ENCODE data around the gene ING2. TPM values are rescaled to one million over a fixed set of nuclear protein-coding genes. Genes with fewer than 3 reads are reported as not detected.
"Not testable (repeated sequence)": the region's sequence is repeated elsewhere in the genome, so short reads cannot be mapped to it uniquely, and the experiment has no call there.

The ING2 gene
- total and polyA plus RNA-seq, 4 donors, result 3.9 to 8.8 (median 5.1) TPM

DNA sequence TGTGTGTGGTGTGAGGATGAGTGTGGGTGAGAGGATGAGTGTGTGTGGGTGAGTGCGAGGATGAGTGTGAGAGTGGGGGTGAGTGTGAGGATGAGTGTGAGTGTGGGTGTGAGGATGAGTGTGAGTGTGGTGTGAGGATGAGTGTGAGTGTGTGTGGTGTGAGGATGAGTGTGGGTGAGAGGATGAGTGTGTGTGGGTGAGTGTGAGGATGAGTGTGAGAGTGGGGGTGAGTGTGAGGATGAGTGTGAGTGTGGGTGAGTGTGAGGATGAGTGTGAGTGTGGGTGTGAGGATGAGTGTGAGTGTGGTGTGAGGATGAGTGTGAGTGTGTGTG, 48.3 kb downstream of the ING2 start:
- not testable (repeated sequence) for H3K4me3 ChIP-seq (ENCODE audit: low read depth in 1 of 3, low read length in 3 of 3); H3K4me1 ChIP-seq (ENCODE audit: control insufficient read depth in 4 of 4, insufficient read depth in 4 of 4, low read length in 3 of 4)

DNA sequence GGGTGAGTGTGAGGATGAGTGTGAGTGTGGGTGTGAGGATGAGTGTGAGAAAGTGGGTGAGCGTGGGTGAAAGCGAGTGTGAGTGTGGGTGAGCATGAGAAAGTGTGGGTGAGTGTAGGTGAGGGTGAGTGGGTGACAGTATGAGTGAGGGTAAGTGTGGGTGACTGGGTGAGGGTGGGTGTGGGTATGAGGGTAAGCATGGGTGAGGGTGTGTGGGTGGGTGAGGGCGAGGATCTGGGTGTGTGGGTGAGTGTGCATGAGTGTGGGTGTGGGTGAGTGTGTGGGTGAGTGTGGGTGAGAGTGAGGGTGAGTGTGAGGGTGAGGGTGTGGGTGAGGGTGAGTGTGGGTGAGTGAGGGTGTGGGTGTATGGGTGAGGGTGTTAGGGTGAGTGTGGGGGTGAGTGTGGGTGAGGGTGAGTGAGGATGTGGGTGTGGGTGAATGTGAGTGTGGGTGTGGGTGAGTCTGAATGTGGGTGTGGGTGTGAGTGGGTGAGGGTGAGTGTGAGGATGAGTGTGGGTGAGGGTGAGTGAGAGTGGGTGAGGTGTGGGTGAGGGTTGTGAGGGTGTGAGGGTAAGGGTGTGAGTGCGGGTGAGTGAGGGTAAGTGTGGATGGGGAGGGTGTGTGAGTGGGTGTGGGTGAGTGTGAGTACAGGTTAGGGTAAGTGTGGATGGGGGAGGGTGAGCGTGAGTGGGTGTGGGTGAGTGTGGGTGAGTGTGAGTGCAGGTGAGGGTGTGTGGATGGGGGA, 48.9 kb downstream of the ING2 start:
- no peak for DNase-seq (ENCODE audit: low spot score)
- no peaks in the 10 kb centered on the region for H3K4me1 ChIP-seq (ENCODE audit: control insufficient read depth in 4 of 4, insufficient read depth in 4 of 4, low read length in 3 of 4)
- no peak overlapping the region for H3K4me3 ChIP-seq (ENCODE audit: low read depth in 1 of 3, low read length in 3 of 3)
- 83% methylated on average over 5 of the region's 5 CpGs for WGBS
- TF ChIP-seq FOXA2 (IDR thresholded peaks at IDR 0.05) (no peak), FOXA1 (IDR thresholded peaks at IDR 0.05) (no peak), GABPA (IDR thresholded peaks at IDR 0.05 in 1 of 2, conservative IDR thresholded peaks at IDR 0.05 in 1 of 2) (no peak), NR2F2 (IDR thresholded peaks at IDR 0.05) (no peak)
- TF ChIP-seq, protein P1, sequence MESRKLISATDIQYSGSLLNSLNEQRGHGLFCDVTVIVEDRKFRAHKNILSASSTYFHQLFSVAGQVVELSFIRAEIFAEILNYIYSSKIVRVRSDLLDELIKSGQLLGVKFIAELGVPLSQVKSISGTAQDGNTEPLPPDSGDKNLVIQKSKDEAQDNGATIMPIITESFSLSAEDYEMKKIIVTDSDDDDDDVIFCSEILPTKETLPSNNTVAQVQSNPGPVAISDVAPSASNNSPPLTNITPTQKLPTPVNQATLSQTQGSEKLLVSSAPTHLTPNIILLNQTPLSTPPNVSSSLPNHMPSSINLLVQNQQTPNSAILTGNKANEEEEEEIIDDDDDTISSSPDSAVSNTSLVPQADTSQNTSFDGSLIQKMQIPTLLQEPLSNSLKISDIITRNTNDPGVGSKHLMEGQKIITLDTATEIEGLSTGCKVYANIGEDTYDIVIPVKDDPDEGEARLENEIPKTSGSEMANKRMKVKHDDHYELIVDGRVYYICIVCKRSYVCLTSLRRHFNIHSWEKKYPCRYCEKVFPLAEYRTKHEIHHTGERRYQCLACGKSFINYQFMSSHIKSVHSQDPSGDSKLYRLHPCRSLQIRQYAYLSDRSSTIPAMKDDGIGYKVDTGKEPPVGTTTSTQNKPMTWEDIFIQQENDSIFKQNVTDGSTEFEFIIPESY (IDR thresholded peaks at IDR 0.05), result no peak
- peaks cover 0 to 1% (median 0%) of the 10 kb centered on the region in 4 donors for H3K9me3 ChIP-seq (ENCODE audit: control insufficient read depth in 4 of 4, low read length in 3 of 4)
- H3K9ac ChIP-seq (ENCODE audit: low read depth in 1 of 2, low read length in 2 of 2), result no peak overlapping the region
- no peaks in the 10 kb centered on the region for H3K36me3 ChIP-seq (ENCODE audit: control insufficient read depth in 4 of 4, insufficient read depth in 3 of 4, low read depth in 1 of 4, low read length in 3 of 4)
- H3K27me3 ChIP-seq (ENCODE audit: control insufficient read depth in 4 of 4, insufficient read depth in 4 of 4, low read length in 3 of 4), result peaks cover 0 to 2% (median 0%) of the 10 kb centered on the region in 4 donors
- no peak overlapping the region for H3K27ac ChIP-seq (ENCODE audit: low read depth in 1 of 2, low read length in 2 of 2)

More for the DNA sequence above, 48.3 kb downstream of the ING2 start:
- H3K36me3 ChIP-seq (ENCODE audit: control insufficient read depth in 4 of 4, insufficient read depth in 3 of 4, low read depth in 1 of 4, low read length in 3 of 4); H3K9me3 ChIP-seq (ENCODE audit: control insufficient read depth in 4 of 4, low read length in 3 of 4); H3K9ac ChIP-seq (ENCODE audit: low read depth in 1 of 2, low read length in 2 of 2); DNase-seq (ENCODE audit: low spot score); H3K27ac ChIP-seq (ENCODE audit: low read depth in 1 of 2, low read length in 2 of 2); H3K27me3 ChIP-seq (ENCODE audit: control insufficient read depth in 4 of 4, insufficient read depth in 4 of 4, low read length in 3 of 4): not testable (repeated sequence)
- no CpG with 5 or more reads among the region's 1 CpG for WGBS

DNA sequence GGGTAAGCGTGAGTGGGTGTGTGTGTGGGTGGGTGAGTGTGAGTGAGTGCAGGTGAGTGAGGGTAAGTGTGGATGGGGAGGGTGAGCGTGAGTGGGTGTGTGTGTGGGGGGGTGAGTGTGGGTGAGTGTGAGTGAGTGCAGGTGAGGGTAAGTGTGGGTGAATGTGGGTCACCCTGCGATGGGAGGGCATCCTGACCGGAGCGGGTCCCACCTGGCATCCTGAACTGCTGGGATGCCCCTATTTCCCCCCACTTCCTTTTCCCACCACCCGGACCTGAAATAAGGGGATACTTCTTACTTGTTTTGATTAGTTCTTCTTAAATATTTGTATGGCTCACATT, 49.5 kb downstream of the ING2 start:
- no peak overlapping the region for H3K4me3 ChIP-seq (ENCODE audit: low read depth in 1 of 3, low read length in 3 of 3)
- 83% methylated on average over 6 of the region's 6 CpGs for WGBS
- DNase-seq (ENCODE audit: low spot score), result no peak
- H3K27ac ChIP-seq (ENCODE audit: low read depth in 1 of 2, low read length in 2 of 2), result no peak overlapping the region
- peaks cover 0 to 1% (median 0%) of the 10 kb centered on the region in 4 donors for H3K9me3 ChIP-seq (ENCODE audit: control insufficient read depth in 4 of 4, low read length in 3 of 4)
- no peaks in the 10 kb centered on the region for H3K4me1 ChIP-seq (ENCODE audit: control insufficient read depth in 4 of 4, insufficient read depth in 4 of 4, low read length in 3 of 4)
- H3K9ac ChIP-seq (ENCODE audit: low read depth in 1 of 2, low read length in 2 of 2), result no peak overlapping the region
- no peaks in the 10 kb centered on the region for H3K36me3 ChIP-seq (ENCODE audit: control insufficient read depth in 4 of 4, insufficient read depth in 3 of 4, low read depth in 1 of 4, low read length in 3 of 4)
- no peak for TF ChIP-seq NR2F2 (IDR thresholded peaks at IDR 0.05)
- TF ChIP-seq TAF1 (conservative IDR thresholded peaks at IDR 0.05), result no peak
- no peak for TF ChIP-seq HNF4G (IDR thresholded peaks at IDR 0.05)
- TF ChIP-seq, protein P1 (IDR thresholded peaks at IDR 0.05), result no peak
- H3K27me3 ChIP-seq (ENCODE audit: control insufficient read depth in 4 of 4, insufficient read depth in 4 of 4, low read length in 3 of 4), result peaks cover 0 to 2% (median 0%) of the 10 kb centered on the region in 4 donors

Data from liver (tissue), 9 donors.